NCI-H345 treated with DMSO at 0.1 percent for 48 hours (cell line): ENCODE results near the gene RCAN2.
A peak's percentile ranks its signal among the peaks of the same experiment; 100 is the strongest.
"Not testable (repeated sequence)": the region's sequence is repeated elsewhere in the genome, so short reads cannot be mapped to it uniquely, and the experiment has no call there.

Experiments
- DNase-seq: peaks from one replicate; lab custom pipeline; 2025; ENCODE audit not compliant: unreplicated experiment; lab: John Stamatoyannopoulos, UW

RCAN2 gene

DNA sequence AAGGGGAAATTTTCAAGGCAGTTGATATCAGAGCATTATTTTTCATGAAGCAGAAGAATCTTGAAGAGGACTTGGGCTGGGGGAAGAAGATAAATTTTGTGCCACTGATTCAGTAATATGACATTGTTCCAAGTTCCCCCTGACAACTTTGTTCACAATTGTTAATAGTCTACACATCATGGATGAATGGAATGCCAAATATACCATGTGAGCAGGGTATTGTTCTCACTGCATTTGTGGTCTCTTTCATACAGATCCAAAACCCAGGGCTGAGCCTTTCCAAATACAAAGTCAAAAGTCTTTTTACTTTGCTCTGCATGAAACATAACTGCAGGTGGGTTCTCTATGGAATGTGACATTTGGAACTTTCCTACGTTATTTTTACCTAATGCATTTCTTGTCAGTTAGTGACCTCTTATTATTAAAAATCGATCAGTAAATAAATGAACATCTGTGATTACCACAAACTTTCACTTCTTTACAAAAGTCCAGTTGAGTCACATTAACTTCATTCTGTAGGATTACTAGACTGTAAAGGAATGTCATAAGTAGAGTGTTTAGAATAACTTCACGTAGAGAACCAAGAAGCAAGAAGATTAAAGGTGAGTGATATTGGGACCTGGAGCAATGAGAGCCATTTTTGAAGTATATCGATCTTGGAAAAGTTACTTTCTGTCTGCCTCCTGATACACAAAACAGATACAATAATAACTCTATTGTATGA, 100.9 kb downstream of the RCAN2 start:
- DNase-seq, result no peak

DNA sequence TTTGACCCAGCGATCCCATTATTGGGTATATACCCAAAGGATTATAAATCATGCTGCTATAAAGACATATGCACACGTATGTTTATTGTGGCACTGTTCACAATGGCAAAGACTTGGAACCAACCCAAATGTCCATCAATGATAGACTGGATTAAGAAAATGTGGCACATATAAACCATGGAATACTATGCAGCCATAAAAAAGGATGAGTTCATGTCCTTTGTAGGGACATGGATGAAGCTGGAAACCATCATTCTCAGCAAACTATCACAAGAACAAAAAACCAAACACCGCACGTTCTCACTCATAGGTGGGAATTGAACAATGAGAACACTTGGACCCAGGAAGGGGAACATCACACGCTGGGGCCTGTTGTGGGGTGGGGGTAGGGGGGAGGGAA, 103.5 kb downstream of the RCAN2 start:
- DNase-seq, result not testable (repeated sequence)

GRCh38 chr6:46381579-46381978, 109.7 kb downstream of the RCAN2 start:
- no peak for DNase-seq

DNA sequence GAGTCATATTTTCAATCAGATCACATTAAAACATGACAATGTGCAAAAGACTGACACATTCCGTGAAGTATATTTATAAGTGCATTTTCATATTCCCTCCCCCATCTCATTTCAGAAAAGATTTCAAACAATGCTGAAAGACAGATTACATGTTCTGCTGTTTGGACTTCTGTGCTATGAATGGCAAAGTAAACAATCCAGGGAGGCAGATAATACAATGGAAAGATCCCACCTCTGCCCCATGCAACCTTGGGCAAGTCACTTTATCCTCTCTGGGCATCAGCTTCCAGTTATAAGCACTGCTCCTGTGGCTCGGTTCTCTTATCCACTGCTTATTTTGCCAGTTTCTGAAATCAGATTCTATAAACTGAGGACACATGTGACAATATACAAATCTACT, 110.2 kb downstream of the RCAN2 start:
- DNase-seq, result peak; percentile 36

DNA sequence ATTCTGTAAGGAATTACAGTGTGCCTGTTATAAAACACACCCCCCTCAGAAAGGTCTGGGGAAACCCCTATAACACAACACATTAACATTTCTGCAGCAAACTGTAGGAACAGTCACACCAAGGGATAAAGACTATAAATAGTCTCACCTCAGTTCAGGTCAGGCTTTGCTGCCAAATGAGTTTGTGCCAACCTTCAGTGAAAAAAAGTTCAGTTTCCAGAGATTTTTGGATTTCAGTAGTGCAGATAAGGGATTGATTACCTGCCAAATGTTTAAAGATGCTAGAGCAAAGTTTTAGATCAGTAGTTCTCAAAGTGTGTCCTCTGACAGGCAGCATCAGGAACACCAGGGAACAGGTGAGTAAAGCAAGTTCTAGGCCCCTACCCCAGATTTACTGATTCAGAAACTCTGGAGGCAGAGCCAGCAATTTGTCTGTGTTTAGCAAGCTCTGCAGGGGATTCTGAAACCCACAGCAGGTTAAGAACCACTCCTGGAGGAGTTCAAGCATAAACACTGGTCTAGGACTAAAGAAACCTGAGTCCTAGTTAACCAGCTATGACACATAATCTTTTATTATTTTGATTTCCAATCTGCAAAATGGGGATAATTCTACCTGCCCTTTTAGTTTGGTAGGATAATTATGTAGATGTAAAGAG, 111.0 kb downstream of the RCAN2 start:
- peak; percentile 52 for DNase-seq

- no peak for DNase-seq
These were observed 112.3 kb downstream of the RCAN2 start for GRCh38 chr6:46378882-46379416.

- DNase-seq, result no peak
These were observed 112.9 kb downstream of the RCAN2 start for GRCh38 chr6:46378161-46378881.

DNA sequence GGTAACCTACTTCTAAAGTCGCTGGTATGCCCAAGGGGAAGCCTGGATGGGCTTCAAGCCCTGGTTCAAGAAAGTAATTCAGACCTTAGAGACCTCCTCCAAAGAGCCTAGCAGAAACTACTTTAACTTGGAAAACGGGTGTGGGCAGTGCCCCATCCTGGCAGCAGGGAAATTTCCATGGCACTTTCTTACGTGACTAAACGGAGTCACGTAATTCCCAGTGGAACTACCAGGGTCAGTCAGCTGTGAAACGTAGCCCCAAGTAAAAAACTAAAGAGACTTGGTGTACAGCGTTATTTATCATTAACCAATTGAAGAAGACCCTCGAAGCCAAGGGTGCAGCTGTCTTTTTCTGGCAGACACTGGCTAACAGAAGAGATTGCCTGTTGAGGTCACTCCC, 114.0 kb downstream of the RCAN2 start:
- no peak for DNase-seq

DNA sequence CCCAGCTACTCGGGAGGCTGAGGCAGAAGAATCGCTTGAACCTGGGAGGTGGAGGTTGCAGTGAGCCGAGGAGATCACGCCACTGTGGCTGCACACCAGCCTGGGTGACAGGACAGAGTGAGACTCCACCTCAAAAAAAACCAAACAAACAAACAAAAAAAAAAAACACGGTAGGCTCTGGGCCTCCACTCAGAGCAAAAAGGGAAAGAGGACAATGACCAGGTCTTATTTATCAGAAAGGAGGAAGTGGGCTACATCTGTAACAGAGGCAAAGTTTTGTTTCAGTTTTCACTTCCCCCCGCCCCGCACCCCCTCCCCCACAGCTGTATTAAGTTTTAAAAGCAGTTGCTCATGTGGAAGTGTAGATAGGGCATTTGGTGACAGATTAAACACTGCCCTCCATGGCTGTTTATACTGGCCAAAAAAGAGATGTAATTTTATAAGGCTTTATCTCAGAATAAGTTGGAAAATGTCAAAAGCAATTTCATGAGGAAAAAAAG, 114.6 kb downstream of the RCAN2 start:
- no peak for DNase-seq

DNA sequence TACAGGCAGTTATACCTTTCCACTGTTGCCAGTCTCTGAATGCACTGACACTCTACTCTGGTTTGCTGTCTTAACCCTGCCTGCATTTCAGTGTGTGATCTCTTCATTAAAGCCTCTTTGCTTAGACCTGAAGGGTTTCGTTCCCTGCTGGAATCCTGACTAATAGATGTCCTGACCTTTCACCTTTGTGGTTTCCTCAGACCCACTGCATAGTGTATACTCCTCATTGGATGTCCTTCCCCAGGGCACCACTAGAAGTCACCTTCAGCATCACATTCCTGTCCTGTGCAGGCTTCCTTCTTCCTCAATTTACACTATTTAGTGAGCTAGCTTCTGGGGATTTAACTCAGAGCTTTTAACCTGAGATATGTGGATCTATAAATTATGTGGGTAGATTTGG, 120.6 kb downstream of the RCAN2 start:
- DNase-seq, result no peak

DNA sequence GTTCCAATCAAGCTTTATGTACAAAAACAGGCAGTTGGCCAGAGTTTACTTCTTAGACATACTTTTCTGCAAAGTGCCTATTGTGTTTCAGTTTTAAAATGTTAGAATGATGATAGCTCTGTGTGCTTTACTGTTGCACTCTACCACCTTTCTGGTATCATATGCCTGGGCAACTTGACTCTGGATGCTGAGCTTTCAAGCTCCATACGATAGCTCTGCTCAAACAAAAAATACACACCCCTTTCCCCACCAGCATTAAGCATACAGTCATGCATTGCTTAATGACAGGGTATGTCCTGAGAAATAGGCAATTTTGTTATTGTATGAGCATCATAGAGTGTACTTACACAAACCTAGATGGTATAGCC, 123.1 kb downstream of the RCAN2 start:
- DNase-seq, result no peak

DNA sequence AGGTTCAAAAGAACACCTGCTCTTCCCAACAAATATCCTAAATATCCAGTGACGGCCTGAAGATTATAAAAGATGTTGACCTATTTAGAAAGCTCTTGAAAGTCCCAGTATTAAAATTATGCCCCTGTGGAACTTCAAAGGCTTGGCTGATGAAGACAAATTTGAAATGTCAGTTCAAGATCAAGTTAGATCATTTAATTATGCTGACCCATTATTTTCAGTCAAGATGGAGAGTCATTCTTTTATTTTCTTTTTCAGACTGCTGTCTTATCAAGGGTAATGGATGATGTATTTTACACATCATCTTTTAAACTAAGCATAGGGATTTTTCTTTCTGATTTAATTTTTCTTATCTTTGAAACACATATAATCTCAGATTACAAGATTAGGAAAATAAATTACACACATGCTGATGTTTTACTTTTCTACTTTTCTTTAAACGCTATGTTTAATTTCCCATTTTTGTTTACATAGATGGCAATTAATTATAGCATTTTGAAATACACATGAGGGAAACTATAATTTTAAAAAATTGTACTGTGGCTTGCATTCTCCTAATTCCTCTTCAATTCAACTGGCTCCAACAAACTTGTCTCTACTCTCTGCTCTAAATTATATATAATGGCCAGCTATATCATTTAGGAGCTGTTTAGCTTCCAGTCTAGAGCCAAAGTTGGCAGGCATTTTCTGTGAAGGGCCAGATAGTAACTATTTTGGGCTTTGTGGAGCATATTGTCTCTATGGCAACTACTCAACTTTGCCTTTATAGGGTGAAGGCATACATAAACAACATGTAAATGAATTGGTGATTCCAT, 123.7 kb downstream of the RCAN2 start:
- DNase-seq, result no peak

DNA sequence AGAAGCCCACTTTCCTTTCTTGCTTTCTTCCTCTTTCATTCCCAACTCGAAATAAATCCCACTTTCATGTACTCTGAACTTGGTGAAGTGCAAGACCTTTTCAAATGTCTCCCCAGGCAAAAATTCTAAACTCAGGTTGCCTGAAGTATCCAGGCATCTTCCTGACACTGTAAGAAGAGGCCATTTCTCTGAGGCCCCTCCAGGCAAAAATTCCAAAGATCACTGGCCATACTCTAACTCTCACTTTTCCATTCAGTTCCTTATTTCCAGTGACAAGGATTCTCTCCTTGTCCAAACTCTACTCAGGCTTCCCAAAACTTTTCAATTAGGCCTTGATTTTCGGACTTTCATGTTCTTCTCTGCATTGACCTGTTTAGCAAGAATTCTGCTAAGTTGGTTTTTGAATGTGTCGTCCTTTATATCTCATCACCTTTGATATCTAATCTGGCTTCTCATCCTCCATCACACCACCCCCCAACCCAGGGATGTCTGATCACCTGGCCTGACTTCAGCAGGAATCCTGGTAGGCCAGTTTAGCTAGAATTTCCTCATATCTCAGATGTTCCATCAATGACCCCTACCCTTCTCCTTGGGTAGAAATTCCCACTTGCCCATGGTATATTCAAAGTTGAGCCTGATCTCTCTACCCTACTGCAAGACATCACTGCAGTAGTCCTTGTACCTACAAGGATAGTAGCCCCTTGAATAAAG, 124.9 kb downstream of the RCAN2 start:
- DNase-seq, result no peak

DNA sequence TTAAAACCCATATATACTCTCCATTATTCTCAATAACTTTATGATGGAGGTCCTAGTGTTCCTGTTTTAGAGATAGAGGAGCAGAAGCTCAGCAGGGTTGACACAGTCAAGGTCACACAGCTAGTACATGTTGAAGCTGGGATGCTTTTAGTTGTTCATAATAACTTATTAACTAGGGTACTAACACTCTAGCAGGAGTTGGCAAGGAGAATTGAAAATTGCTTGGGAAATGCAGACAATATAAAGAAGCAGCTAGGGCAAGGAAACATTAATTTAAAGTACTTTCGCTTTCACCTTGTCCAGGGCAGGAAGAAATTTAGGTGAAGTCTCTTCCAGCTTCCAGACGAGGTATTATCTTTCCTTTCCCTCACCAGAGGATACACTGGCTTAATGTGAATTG, 133.7 kb downstream of the RCAN2 start:
- no peak for DNase-seq

GRCh38 chr6:46356543-46356942, 134.7 kb downstream of the RCAN2 start:
- no peak for DNase-seq

DNA sequence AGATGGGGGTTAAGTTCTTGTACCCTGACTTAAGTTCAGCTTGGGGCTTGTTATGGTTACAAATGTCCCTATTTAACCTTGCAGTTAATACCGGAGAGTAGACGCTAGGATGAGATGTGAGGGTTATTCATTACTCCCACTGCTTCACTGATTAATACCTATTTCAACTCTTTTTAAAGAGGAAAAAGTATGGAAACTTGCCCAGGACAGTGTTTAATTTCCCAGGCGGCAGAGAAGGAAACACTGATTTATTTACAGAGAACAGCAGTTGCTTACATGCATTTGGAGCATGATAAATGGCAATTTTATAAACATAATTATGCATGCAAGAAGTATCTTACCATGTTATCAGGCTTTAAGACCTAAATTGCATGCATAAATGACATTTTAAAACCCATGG, 137.7 kb downstream of the RCAN2 start:
- DNase-seq, result no peak

GRCh38 chr6:46352541-46353268, 138.5 kb downstream of the RCAN2 start:
- no peak for DNase-seq

- no peak for DNase-seq
These were observed 140.5 kb downstream of the RCAN2 start for GRCh38 chr6:46350714-46351113.

GRCh38 chr6:46347669-46348068, 143.6 kb downstream of the RCAN2 start:
- DNase-seq, result no peak

GRCh38 chr6:46340246-46340645, 151.0 kb downstream of the RCAN2 start:
- DNase-seq, result no peak
